Fibroblast of lung (primary cell): ENCODE results near the gene ASTN2.

Source experiments
- EZH2 ChIP-seq: IDR thresholded peaks from 2 replicates; pipeline ENCODE4 v1.5.1; 2012; ENCODE audit warnings: low read length, control low read depth, mild to moderate bottlenecking; ENCODE audit errors: missing control alignments
- TF ChIP-seq, protein P1 (sequence below), 2 donors: IDR thresholded peaks in 1 of 2; conservative IDR thresholded peaks in 1 of 2; 1 replicate in 1 of 2; 2 replicates in 1 of 2; pipeline ENCODE4 v1.5.1; 2011 to 2012; ENCODE audit warnings: low read length in 2 of 2, control low read depth in 1 of 2, inconsistent platforms in 1 of 2, low read depth in 1 of 2, mild to moderate bottlenecking in 1 of 2

DNA sequence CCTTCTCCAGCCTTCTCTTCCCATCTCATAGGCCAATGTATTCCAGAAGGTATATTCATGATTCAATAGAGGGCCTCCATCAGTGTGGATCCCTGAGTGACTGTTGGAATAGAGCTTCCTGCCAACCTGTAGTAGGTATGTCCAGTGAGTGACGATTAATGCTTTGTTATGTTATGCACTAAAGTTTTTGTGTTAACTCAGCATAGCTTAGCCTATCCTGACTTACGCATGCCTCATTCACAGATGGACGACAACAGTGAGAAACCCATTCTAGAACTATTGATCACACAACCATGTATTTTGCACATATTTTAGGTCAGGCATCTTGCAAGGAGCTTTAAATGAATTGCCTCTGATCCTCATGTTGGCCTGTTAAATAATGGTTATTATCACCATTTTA lies 953.2 kb downstream of the ASTN2 start:
- TF ChIP-seq, protein P1, sequence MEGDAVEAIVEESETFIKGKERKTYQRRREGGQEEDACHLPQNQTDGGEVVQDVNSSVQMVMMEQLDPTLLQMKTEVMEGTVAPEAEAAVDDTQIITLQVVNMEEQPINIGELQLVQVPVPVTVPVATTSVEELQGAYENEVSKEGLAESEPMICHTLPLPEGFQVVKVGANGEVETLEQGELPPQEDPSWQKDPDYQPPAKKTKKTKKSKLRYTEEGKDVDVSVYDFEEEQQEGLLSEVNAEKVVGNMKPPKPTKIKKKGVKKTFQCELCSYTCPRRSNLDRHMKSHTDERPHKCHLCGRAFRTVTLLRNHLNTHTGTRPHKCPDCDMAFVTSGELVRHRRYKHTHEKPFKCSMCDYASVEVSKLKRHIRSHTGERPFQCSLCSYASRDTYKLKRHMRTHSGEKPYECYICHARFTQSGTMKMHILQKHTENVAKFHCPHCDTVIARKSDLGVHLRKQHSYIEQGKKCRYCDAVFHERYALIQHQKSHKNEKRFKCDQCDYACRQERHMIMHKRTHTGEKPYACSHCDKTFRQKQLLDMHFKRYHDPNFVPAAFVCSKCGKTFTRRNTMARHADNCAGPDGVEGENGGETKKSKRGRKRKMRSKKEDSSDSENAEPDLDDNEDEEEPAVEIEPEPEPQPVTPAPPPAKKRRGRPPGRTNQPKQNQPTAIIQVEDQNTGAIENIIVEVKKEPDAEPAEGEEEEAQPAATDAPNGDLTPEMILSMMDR (conservative IDR thresholded peaks at IDR 0.05 in 1 of 2, IDR thresholded peaks at IDR 0.05 in 1 of 2; ENCODE audit: low read depth in 1 of 2, low read length in 2 of 2), result no peak
- no peak for TF ChIP-seq EZH2
